ENCODE results near the gene SESN1.

Gene SESN1

GRCh38 chr6:109006818-109007217 lies 87.8 kb downstream of the SESN1 start:
- Histone ChIP-seq H3K36me3 (replicated peaks; ENCODE audit: insufficient read depth, low read length) (no peaks in the 10 kb centered on the region), H3K27ac (ENCODE audit: low read length) (no peak overlapping the region), H2AFZ (ENCODE audit: low read length) (no peak overlapping the region), H3K4me2 (ENCODE audit: low read depth, low read length) (no peak overlapping the region), H3F3A (ENCODE audit: insufficient read depth, low read length) (peaks cover 13% of the 10 kb centered on the region; the same call in 1 of the 2 replicates), H3K27me3 (replicated peaks; ENCODE audit: insufficient read depth, low read length) (no peaks in the 10 kb centered on the region), H3K4me3 (ENCODE audit: low read length) (no peak overlapping the region), H4K20me1 (ENCODE audit: insufficient read depth, low read length) (no peaks in the 10 kb centered on the region; the same call in 1 of the 2 replicates), H3K79me2 (ENCODE audit: low read length) (peaks cover 84% of the 10 kb centered on the region), H3K9me3 (replicated peaks; ENCODE audit: insufficient read depth, low read length) (no peaks in the 10 kb centered on the region), H3K4me1 (ENCODE audit: low read length) (peaks cover 24% of the 10 kb centered on the region), H3K9me2 (replicated peaks; ENCODE audit: insufficient read depth, low read length) (no peaks in the 10 kb centered on the region), H3K9ac (ENCODE audit: low read length) (no peak overlapping the region)
- no peak for TF ChIP-seq EZH2 (optimal IDR thresholded peaks at IDR 0.05; ENCODE audit: low read depth, low read length)
- TF ChIP-seq EZH2phosphoT487 (IDR thresholded peaks at IDR 0.05; ENCODE audit: low read length): no peak
- no peak for DNase-seq

GRCh38 chr6:109002882-109003281 lies 91.8 kb downstream of the SESN1 start:
- Histone ChIP-seq H3K9me2 (replicated peaks; ENCODE audit: insufficient read depth, low read length) (no peaks in the 10 kb centered on the region), H3K4me2 (ENCODE audit: low read depth, low read length) (no peak overlapping the region), H3K36me3 (replicated peaks; ENCODE audit: insufficient read depth, low read length) (no peaks in the 10 kb centered on the region; the same call in 1 of the 2 replicates), H3K9ac (ENCODE audit: low read length) (no peak overlapping the region), H3K9me3 (replicated peaks; ENCODE audit: insufficient read depth, low read length) (no peaks in the 10 kb centered on the region), H3K27ac (ENCODE audit: low read length) (no peak overlapping the region), H3K79me2 (ENCODE audit: low read length) (peaks cover 57% of the 10 kb centered on the region), H3K4me1 (ENCODE audit: low read length) (peaks cover 18% of the 10 kb centered on the region), H3K27me3 (replicated peaks; ENCODE audit: insufficient read depth, low read length) (no peaks in the 10 kb centered on the region), H2AFZ (ENCODE audit: low read length) (no peak overlapping the region), H3K4me3 (ENCODE audit: low read length) (no peak overlapping the region), H4K20me1 (ENCODE audit: insufficient read depth, low read length) (no peaks in the 10 kb centered on the region; the same call in 1 of the 2 replicates), H3F3A (ENCODE audit: insufficient read depth, low read length) (no peaks in the 10 kb centered on the region)
- no peak for TF ChIP-seq CTCF (IDR thresholded peaks at IDR 0.05; ENCODE audit: low read length)
- no peak for TF ChIP-seq EZH2 (optimal IDR thresholded peaks at IDR 0.05; ENCODE audit: low read depth, low read length)
- no peak for TF ChIP-seq EZH2phosphoT487 (IDR thresholded peaks at IDR 0.05; ENCODE audit: low read length)
- DNase-seq: no peak

- Histone ChIP-seq H2AFZ (ENCODE audit: low read length) (no peak overlapping the region), H3K9ac (ENCODE audit: low read length) (no peak overlapping the region), H3K27ac (ENCODE audit: low read length) (no peak overlapping the region), H3K79me2 (ENCODE audit: low read length) (peaks cover 50% of the 10 kb centered on the region), H3K9me2 (replicated peaks; ENCODE audit: insufficient read depth, low read length) (no peaks in the 10 kb centered on the region), H3F3A (ENCODE audit: insufficient read depth, low read length) (no peaks in the 10 kb centered on the region), H3K36me3 (replicated peaks; ENCODE audit: insufficient read depth, low read length) (no peaks in the 10 kb centered on the region; the same call in 1 of the 2 replicates), H3K9me3 (replicated peaks; ENCODE audit: insufficient read depth, low read length) (no peaks in the 10 kb centered on the region), H4K20me1 (ENCODE audit: insufficient read depth, low read length) (no peaks in the 10 kb centered on the region; the same call in 1 of the 2 replicates), H3K4me3 (ENCODE audit: low read length) (no peak overlapping the region), H3K27me3 (replicated peaks; ENCODE audit: insufficient read depth, low read length) (no peaks in the 10 kb centered on the region), H3K4me1 (ENCODE audit: low read length) (peaks cover 15% of the 10 kb centered on the region), H3K4me2 (ENCODE audit: low read depth, low read length) (no peak overlapping the region)
- DNase-seq: no peak
- TF ChIP-seq EZH2phosphoT487 (IDR thresholded peaks at IDR 0.05; ENCODE audit: low read length) (no peak), CTCF (IDR thresholded peaks at IDR 0.05; ENCODE audit: low read length) (no peak), EZH2 (optimal IDR thresholded peaks at IDR 0.05; ENCODE audit: low read depth, low read length) (no peak)
These were observed 92.5 kb downstream of the SESN1 start for GRCh38 chr6:109002051-109002697.

GRCh38 chr6:109001291-109001894 lies 93.3 kb downstream of the SESN1 start:
- no peaks in the 10 kb centered on the region for H3K9me3 ChIP-seq (replicated peaks; ENCODE audit: insufficient read depth, low read length)
- peaks cover 15% of the 10 kb centered on the region for H3K4me1 ChIP-seq (ENCODE audit: low read length)
- H3K4me2 ChIP-seq (ENCODE audit: low read depth, low read length): no peak overlapping the region
- no peaks in the 10 kb centered on the region for H3K27me3 ChIP-seq (replicated peaks; ENCODE audit: insufficient read depth, low read length)
- no peaks in the 10 kb centered on the region for H3K9me2 ChIP-seq (replicated peaks; ENCODE audit: insufficient read depth, low read length)
- H4K20me1 ChIP-seq (ENCODE audit: insufficient read depth, low read length): no peaks in the 10 kb centered on the region
- no peak for DNase-seq
- H3K4me3 ChIP-seq (ENCODE audit: low read length): no peak overlapping the region
- no peak overlapping the region for H3K27ac ChIP-seq (ENCODE audit: low read length)
- H3K79me2 ChIP-seq (ENCODE audit: low read length): peaks cover 42% of the 10 kb centered on the region
- H2AFZ ChIP-seq (ENCODE audit: low read length): no peak overlapping the region
- no peaks in the 10 kb centered on the region for H3F3A ChIP-seq (ENCODE audit: insufficient read depth, low read length)
- H3K36me3 ChIP-seq (replicated peaks; ENCODE audit: insufficient read depth, low read length): no peaks in the 10 kb centered on the region; the same call in 1 of the 2 replicates
- TF ChIP-seq CTCF (IDR thresholded peaks at IDR 0.05; ENCODE audit: low read length): no peak
- TF ChIP-seq EZH2phosphoT487 (IDR thresholded peaks at IDR 0.05; ENCODE audit: low read length): no peak
- TF ChIP-seq EZH2 (optimal IDR thresholded peaks at IDR 0.05; ENCODE audit: low read depth, low read length): no peak
- no peak overlapping the region for H3K9ac ChIP-seq (ENCODE audit: low read length)
